HG02623 (cell line): ENCODE results near the gene ZNRD2.
"Not testable (repeated sequence)": the region's sequence is repeated elsewhere in the genome, so short reads cannot be mapped to it uniquely, and the experiment has no call there.

Source experiments
- ATAC-seq: cut with Tn5 transposase; IDR thresholded peaks from one replicate; pipeline ENCODE4 v1.9.1; 2021; ENCODE audit warnings: moderate library complexity; ENCODE audit not compliant: unreplicated experiment

Gene ZNRD2

DNA sequence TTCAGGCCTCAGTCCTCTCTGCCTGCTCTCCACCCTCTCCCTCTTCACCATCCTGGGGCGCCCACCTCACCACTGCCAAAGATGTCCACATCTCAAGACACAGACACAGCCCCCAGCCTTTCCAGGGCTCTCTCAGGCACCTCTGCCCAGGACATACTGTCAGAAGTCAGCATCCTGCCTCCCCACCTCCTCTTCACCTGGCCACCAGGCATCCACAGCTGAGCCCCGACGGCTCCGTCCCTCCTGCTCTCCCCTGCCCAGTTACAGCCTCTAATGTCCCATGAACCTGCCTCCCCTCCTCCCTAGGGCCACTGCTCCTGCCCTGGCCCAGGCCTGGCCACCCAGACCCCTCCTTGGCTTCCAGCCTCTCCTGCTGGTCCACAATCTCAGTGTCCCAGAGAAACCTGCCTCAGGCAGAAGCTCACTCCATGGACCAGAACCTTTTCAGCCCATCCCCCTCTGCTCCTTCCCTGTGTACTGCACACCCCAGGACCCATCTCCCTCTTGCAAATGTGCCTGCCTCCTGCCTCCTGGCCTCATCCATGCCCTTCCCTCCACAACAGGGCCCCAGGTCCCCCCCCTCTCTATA is 15.3 kb upstream of the ZNRD2 start:
- ATAC-seq: no peak

DNA sequence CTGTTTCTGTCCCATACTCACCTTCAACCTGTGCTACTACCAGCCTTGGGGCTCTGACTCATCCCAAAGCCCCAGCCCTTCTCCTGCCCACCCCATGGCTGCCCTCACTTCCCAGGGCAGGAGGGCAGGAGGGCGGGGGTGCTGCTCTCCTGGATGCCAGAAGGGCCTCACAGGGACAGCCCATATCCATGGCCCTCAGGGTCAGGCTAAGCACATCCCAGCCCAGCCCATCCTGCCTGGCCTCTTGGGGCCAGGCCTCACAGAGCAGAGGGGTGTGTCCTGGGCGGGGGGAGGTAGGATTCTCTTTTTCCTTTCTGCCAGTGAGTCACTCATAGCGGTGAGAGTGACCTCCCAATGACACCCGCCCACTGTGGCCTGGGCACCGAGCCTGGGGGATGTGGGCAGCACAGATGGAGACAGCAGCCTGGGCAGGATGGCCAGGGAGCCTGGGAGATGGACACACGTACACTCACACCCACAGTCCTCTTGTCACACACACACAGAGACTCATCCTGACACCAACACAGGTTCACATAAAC is 14.5 kb upstream of the ZNRD2 start:
- no peak for ATAC-seq

DNA sequence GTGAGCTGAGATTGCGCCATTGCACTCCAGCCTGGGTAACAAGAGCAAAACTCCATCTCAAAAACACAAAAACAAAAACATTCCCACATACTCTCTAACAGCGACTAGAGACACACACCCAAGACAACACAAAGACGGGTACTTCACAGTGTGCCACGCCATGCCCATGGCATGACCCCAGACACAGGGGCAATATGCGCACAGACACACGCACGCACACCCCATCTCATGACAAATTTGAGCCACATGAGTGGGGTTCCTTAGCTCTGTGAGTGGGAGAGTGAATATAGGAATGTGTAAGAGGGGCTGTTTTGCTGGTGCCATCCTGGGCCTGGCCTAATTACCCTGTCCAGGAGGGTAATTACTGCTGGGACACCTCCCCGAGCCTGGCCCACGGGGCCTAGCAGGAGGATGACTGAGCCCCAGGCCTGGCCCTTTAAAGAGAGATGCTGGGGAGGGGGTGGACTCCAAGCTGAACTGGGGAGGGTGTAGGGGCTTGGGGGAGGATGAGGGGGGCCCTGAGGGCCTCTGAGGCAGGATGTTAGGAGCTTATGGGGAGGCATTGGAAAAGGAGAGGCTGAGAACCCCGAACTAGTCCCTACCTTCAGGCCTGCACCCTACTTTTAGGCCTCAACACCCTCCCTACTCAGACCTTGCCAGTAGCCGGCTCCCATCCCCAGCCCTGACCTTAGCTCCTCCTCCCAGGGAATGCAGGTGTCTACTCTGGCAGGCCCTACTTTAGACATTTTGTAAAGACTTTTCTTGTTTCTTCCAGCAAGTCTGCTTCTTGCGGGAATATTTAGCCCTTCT is 13.6 kb upstream of the ZNRD2 start:
- no peak for ATAC-seq

DNA sequence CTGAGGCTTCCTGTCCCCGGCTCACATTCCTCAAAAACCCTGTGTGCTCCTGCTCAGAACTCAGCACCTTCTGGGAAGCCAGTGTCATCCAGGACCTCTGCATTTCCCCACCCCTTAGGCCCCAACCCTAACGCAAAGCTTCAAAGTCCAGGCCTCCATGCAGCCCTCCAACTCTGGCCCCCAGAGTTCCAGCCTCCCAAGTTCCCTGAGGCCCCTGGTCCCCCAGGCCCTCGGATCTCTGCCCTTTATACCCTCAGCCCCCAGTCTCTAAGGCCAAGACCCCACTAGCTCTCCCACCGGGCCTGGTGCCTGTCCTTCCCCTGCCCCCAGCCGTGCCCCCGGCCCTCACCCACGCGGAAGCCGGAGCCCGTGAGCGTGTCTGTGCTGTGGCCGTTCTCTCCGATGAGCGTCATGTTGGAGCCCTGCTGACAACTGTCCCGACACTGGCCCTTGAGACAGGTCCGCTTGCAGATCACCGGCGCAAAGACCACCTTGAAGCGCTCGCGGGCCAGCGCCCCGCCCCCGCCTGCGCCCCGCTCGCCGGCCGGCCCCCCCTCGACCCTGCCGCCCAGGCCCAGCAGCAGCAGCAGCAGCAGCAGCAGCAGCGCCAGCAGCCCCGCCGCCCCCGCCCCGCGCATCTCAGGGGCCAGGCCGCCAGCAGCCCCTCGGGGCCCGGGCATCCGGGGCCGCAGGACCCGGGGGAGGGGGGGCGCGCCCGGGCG is 12.8 kb upstream of the ZNRD2 start:
- no peak for ATAC-seq

DNA sequence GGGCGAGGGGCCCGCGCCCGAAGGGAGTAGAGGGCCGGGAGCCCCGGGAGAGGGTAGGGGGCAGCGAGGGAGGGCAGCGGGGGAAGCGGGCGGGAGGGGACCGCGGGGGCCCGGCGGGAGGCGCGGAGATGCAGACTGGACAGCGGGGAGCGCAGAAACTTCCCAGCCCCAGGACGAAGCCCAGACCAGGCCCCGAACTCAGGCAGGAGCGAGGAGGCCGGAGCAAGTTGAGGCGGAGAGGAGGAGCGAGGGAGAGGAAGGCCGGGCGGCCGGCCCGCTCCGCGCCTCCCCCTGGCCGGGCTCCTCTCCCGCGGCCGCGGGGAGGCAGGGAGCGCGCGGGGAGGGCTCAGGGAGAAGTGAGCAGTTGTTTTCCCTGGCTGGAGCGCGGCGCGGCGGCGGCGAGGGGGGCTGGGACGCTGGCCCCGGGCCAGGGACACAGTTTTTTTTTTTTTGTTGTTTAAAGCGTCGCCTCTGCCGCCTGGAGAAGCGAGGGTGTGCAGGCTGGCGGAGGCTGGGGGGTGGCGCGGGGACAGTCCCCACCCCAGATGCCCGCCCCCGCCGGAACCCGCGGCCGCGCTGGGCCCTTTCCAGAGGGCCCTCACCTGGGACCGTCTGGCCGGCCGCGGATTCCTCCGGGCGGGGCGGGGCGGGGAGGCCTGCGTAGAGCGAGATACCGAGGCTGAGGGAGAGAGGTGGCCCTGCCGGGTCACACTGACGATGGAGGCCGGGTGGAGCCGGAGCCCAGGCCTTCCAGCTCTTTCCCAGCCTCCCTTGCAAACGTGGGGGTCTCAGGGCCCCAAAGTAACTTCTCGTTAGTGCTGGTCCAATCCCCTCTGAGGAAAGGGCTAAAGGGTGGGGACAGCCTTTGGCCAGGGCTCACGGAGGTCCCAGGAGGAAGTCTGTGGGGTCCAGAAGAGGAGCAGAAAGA is 12.0 kb upstream of the ZNRD2 start, which contains the start of gene LTBP3:
TSS of gene LTBP3 (minus strand) at position 358 of the 928 bp plus-strand sequence. CDS start 400 bp downstream, outside the sequence.
- no peak for ATAC-seq

DNA sequence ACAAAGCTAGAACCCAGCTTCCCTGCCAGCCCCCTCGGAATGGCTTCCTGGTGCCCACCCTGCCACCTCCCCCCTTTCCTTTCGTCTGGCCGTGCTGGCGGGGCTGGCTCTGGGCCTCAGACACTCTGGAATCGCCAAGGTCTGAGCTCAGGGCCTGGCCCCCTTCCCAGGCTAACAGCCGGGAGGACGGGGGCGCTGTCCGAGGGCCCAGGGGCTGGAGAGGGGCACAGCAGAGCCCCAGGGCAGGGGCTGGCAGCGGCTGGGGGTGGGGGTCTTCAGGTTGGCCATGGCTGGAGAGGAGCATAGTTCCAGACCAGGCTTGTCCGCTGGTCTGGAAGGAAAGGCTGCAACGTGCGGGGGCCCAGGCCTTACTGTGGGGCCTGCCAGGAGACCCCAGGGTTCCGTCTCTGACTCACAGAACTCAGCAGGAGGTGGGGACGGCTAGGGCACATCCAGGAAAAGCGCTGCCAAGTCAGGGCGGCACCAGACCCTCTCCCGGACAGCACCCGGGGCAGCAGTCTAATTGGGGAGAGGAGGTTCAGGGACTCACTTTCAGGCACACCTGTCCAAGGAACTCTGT is 11.3 kb upstream of the ZNRD2 start:
- no peak for ATAC-seq

DNA sequence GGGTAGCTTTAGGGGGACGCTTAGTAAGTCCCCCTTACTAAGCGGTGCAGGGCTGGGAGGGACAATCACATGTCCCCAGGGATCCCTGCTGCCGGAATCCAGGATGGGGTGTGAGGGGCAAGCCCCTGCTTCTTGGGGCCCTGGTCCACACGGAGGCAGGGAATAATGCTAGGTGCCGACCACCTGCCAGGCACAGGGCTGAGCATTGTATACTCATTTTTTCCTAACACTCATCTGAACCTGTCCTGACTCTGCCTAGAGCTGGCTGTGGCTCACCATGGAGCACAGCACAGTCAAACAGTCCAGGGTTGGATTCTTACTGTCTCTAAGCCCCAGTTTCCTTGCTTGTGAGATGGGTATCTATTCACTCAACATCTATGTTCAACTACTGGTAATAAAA is 10.7 kb upstream of the ZNRD2 start:
- ATAC-seq: no peak

DNA sequence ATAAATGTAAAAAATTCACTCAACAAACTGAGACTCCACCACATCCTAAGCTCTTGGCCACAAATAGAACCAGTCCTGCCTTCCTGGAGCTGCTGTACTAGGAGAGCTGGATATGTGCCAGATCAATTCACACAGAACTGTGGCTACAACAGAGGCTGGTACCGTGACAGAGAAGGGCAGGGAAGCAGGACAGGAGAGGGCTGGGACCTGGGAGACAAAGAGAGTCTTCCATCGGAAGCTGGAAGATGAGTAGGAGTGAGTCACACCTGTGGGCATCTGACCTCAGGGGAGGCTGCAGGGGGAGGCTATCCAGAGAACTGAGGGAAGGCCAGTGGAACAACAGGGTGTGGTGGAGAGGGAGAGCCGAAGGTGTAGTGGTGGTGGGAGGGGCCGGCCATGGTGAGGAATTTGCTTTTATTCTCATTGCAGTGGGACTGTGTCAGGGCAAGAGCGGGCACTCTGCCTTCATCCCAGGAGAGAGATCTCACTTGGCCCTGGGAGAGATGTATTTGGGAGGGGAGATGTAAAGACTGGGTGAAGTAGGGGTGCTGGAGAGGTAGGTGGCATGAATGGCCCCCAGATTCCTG is 10.2 kb upstream of the ZNRD2 start:
- ATAC-seq: no peak

DNA sequence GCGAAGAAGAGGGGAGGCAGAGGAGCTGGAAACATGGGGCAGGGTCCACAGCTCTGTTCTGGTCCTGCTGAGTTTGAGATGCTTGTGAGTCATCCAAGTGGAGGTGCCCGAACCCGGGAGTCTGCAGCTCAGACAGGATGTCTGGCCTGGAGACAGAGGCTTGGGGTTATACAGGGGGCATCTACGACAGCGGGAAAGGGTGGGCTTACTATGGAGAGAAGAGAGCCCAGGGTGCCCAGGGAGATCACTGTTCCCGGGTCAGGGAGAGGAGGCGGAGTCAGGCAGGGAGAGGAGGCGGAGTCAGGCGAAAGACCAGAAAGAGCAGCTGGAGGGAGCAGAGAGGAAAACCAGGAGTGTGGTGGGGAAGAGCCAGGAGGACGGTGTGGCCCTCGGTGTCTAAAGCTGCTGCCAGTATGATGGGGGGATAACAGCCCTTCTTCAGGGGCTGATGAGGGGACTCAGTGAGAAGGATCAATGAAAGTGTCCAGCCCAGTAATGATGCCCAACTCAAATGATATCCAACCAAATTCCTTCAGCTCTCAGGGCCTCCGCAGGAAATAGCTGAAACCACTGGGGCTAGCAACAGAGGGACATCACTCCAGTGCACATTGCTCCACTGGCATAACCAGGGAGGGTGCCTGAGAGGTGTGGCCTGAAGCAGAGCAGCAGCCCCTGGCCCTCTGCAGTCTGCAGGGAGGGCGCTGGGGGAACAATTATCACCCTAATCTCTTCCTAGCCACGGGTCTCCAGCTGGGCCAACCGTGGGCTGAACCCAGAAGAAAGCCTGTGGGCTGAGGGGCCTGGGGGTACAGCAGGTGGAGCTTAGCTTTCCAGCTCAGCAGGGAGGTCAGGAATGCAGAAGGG is 9.5 kb upstream of the ZNRD2 start:
- no peak for ATAC-seq

DNA sequence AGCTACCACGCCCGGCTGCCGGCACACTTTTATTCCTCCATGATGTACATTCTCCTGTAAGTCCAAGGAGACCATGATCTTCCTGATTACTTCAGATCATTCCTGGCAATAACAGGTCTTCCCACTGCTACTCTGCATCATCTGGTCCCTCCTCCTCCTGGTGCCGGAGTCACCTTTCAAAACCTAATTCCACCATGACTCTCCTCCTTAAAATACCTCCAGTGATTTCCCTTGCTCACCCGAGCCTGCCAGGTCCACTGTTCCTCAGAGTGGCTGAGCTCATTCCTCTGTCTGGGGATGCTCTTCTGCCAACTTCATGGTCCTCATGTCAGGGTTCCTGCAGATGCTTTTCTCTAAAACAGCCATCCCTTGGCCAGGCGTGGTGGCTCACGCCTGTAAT is 8.3 kb upstream of the ZNRD2 start:
- ATAC-seq: no peak

DNA sequence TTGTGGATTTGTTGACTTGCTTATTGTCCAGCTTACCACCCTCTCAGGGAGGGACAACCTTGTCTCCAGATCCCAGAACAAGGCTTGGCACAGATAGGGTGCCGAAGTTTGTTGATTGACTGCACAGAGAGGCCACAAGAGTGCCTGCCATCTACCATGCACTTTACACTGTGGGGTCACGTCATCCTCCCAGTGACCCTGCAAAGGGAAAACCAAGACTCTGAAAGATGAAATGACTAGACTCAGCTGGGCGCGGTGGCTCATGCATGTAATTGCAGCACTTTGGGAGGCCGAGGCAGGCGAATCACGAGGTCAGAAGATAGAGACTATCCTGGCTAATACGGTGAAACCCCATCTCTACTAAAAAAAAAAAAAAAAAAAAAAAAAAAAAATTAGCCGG is 7.5 kb upstream of the ZNRD2 start:
- ATAC-seq: no peak

DNA sequence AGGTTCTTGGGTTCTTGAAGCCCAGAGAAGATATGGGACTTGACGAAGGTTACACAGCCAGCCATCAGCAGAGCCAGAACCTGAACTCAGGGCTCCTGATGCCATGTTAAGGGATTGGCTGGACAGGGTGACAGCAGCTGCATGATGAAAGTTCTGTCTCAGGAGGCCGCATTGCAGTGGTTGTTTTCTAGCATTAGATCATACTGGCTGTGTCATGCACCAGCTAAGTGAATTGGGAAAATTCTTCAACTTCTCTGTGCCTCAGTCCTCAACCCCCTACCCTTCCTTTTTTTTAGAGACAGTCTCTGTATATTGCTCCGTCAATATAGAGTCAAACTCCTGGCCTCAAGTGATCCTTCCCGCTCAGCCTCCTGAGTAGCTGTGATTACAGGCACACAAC is 6.7 kb upstream of the ZNRD2 start:
- no peak for ATAC-seq

DNA sequence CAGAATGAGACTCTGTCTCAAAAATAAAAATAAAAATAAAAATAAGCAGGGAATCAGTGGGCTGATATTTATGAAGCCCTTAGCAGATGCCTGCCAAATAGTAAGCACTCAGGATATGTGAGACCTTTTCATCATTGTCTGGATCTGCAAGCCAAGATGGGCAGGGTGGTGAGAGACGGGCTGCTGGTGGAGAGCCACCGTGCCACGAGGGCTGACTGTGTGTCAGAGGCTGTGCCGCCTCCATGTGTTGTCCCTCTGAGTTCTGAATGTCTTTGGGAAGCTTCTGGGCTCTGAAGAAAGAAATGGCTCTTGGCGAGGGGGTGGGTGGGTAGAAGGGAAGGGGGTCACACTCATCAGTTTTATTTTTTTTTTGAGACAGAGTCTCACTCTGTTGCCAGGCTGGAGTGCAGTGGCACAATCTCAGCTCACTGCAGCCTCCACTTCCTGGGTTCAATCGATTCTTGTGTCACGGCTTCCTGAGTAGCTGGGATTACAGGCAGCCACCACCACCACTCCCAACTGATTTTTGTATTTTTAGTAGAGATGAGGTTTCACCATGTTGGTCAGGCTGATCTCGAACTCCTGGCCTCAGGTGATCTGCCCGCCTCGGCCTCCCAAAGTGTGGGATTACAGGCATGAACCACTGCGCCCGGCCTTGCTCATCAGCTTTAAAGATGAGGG is 5.3 kb upstream of the ZNRD2 start:
- ATAC-seq: not testable (repeated sequence)

DNA sequence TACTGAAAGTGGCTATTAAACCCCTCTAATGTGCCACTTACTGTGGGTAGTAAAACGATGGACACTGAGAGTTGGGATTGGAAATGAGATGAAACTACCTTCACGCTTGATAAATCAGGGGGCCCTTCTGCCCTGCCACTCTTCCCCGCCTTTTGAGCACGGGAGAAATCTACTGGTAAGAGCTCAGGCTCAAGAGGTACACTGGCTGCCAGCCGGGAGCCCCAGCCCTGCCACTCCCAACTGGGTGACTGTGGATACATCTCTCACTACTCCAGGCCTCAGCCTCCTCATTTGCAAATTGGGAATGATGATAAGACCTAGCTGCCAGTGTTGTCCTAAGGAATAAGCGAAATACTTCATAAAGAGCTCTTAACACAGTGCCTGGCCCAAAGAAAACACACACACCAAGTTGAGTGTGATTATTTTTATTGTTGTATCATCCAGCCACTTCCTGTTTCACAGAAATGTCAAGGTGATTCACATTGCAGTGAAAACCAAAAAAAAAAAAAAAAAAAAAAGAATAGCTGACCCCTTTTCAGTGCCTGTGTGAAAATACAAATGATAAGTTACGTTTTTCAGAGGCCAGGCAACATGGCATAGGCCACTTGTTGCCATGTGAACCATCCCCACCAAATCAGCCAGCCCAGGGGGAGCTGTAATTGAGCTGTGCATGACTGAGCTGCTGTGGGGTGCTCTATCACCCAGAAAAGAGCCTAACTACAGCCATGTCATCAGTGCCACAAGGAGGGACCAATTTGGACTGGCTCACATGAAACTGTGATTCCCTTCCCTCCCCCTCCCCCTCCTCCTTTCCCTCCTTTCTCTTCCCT is 4.4 kb upstream of the ZNRD2 start:
- no peak for ATAC-seq

DNA sequence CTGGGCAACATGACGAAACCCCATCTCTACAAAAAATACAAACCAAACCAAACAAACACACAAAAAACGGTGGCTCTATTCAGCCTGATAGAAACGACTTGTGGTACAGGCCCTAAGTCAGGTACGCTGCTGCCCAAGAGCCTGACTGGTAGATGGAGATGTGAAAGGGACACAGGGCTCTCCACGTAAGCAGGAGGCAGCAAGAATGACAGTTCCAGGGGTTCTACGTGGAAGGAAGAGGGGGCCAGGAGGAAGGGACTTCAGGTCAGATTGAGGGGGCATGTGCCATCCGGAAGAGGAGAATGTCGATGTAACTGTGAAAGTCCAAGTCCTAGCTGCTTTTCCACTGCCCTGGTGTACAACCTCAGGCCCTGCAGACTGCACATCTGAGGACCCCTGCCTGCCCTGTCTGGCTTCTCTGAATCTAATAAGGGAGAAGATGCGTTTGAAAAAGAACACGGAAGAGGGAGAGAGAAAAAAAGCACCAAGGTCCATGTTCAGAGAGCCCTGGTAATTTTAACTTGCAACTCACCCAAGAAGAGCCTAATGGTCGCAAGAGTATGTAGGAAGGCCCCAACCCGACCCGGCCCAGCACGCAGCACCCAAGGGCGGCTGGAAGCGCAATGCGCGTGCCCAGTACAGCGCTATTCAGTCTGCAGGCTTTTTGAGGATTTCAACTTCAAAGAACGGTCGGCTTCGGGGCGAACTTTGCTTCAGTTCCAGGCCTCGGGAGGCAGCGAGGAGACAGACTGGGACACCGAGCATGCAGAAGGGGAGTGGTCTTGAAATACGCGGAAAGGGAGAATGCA is 909 bp upstream of the ZNRD2 start:
- no peak for ATAC-seq

DNA sequence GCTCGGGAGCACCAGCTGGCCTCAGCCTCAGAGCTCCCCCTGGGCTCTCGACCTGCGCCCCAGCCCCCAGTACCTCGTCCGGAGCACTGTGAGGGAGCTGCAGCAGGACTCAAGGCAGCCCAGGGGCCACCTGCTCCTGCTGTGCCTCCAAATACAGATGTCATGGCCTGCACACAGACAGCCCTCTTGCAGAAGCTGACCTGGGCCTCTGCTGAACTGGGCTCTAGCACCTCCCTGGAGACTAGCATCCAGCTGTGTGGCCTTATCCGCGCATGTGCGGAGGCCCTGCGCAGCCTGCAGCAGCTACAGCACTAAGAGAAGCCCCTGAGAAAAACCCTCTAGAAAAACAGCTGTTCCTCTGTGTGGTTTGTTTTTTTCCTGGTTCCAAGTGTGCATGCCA is 1.1 kb downstream of the ZNRD2 start:
- no peak for ATAC-seq

DNA sequence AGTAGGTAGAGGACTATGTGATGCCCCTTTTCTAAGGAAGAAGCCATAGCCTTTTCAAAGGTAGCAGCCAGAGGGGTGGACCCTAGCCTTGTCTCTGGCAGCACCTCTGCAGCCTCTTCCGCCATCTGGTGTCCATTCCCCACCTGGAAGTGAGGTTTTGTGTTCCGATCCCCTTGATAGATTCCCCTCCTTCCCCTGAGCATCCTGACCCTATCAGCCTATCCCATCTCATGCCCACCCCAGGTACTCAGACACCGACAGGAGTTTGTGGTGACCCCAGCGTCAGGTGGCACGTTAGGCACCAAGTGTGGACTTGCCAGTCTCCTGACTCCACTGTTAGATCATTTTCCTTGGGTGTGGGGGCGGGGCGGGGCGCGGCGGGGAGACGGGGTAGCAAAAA is 1.7 kb downstream of the ZNRD2 start:
- ATAC-seq: no peak
